ENCODE data around the gene XRN1.
"Not testable (repeated sequence)": the region's sequence is repeated elsewhere in the genome, so short reads cannot be mapped to it uniquely, and the experiment has no call there.

The XRN1 gene

DNA sequence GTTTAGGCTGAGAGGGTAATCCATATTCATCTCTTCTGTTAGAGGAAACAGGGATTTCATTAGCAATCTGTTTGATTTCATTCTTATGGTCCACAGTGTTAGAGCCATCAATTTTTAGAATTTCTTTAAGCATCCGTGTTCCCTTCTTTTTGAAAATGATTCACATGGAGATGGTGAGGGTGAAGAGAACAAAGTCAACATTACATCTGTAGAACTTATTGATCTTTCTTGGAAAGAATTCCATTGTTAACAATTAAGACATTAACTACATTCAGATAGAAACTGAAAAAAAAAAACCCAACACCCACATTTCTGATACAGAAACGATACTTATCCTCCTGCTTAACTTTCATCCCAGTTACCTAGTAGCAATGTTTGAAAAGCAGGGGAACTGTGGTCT is 115.4 kb downstream of the XRN1 start:
- DNase-seq (ENCODE audit: insufficient read length, low spot score) (no peak), FAIRE-seq (no peak)
- TF ChIP-seq POLR2A (IDR thresholded peaks at IDR 0.05; ENCODE audit: low read depth, low read length), result no peak

DNA sequence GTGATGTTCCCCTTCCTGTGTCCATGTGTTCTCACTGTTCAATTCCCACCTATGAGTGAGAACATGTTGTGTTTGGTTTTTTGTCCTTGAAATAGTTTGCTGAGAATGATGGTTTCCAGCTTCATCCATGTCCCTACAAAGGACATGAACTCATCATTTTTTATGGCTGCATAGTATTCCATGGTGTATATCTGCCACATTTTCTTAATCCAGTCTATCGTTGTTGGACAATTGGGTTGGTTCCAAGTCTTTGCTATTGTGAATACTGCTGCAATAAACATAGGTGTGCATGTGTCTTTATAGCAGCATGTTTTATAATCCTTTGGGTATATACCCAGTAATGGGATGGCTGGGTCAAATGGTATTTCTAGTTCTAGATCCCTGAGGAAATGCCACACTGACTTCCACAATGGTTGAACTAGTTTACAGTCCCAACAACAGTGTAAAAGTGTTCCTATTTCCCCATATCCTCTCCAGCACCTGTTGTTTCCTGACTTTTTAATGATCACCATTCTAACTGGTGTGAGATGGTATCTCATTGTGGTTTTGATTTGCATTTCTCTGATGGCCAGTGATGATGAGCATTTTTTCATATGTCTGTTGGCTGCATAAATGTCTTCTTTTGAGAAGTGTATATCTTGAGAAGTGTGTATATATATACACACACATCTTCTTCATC is 123.4 kb downstream of the XRN1 start:
- not testable (repeated sequence) for DNase-seq (ENCODE audit: insufficient read length, low spot score); FAIRE-seq

DNA sequence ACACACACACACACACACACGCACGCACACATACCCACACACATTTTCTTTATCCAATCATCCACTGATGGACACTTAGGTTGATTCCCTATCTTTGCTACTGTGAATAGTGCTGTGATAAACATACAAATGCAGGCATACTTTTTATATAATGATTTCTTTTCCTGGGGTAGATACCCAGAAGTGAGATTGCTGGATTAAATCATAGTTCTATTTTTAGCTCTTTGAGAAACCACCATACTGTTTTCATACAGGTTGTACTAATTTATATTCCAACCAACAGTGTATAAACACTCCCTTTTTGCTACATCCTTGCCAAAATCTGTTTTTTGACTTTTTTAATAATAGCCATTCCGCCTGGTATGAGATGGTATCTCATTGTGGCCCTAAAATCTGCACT is 127.9 kb downstream of the XRN1 start:
- FAIRE-seq, result no peak
- no peak for TF ChIP-seq POLR2A (IDR thresholded peaks at IDR 0.05; ENCODE audit: low read depth, low read length)
- DNase-seq (ENCODE audit: insufficient read length, low spot score), result no peak

DNA sequence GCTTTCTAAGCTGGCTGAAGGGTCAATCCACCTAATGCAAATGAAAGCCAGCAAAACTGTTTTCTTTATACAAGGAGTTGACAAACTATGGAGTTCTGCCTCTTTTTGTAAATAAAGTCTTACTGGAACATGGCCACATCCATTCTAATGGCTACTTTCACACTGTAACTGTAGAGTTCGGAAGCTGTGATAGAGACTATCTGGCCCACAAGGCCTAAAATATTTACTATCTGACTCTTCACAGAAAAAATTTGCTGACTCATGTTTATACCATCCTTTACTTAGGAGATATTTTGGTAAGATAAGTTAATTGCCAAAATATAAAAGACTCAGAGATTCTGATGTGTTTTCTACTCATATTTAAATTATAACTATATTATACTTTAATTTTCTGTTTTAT is 128.7 kb downstream of the XRN1 start:
- no peak for TF ChIP-seq POLR2A (IDR thresholded peaks at IDR 0.05; ENCODE audit: low read depth, low read length)
- DNase-seq (ENCODE audit: insufficient read length, low spot score), result no peak
- peak; percentile 53 for FAIRE-seq

DNA sequence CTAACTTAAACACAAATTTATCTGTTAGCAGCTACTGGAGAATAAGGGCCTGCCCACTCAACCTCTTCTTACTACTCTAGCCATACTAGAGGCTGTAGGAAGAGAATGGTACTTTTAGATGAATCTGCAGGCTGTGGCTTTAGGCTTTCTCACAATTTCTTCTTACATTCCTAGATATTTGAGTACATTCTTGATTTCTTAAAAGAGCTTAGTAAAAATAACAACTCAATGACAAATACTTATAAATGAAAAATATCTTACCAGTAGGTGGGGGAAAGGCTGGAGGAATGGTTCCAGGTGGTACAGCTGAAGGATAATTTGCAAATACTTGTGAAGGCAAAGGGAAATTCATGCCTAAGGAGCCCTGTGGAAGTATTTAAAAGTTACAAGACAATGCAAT is 129.5 kb downstream of the XRN1 start:
- no peak for TF ChIP-seq POLR2A (IDR thresholded peaks at IDR 0.05; ENCODE audit: low read depth, low read length)
- DNase-seq (ENCODE audit: insufficient read length, low spot score), result no peak
- FAIRE-seq, result no peak

DNA sequence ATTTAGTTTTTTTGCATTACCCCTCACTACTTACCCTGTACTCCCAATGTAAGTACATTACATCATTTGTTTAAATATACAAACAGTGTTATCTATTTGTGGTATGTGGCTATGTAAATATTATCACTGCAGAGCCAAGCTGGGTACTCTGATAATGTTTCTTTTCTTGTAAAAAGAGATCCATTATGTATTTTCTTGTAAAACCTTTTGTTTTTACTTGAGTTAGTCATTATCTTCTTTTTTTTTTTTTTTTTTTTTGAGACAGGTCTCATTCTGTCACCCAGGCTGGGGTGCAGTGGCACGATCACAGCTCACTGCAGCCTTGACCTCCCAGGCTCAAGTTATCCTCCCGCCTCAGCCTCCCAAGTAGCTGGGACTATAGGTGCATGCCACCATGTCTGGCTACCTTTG is 131.9 kb downstream of the XRN1 start:
- FAIRE-seq; DNase-seq (ENCODE audit: insufficient read length, low spot score): not testable (repeated sequence)

DNA sequence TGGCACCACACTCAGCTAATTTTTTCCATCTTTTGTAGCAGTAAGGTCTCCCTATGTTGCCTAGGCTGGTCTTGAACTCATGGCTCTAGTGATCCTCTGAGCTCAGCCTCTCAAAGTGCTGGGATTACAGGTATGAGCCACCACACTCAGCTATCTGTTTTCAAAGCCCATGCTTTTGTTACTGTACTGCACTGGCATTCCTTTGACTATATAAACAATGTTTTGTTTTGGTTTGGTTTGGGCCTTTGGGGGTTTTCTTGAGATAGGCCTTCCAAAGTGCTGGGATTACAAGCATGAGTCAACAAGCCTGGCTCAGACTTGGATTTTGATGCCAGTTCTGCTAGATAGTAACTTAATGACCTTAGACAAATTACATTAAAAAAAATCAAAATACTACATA is 132.8 kb downstream of the XRN1 start:
- DNase-seq (ENCODE audit: insufficient read length, low spot score) (peak; percentile 25), FAIRE-seq (peak; percentile 93)
- TF ChIP-seq POLR2A (IDR thresholded peaks at IDR 0.05; ENCODE audit: low read depth, low read length), result no peak

DNA sequence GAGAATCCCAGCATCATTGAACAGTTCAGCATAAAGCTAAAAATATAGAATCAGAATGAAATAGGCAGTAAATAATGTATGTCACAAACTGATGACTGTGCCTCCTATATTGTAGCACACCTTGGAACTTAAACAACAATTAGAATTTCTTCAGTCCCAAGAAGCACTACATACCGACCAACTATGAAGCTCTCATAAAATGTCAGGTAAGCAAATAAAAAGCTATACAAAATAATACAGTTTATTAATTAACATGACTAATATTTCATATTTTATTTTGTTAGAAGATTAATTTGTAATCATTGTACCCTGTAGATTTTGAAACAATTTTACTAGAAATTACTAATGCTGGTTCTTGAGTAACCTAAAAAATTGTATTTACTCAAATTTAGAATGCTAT is 137.4 kb downstream of the XRN1 start:
- FAIRE-seq (no peak), DNase-seq (ENCODE audit: insufficient read length, low spot score) (no peak)
- no peak for TF ChIP-seq POLR2A (IDR thresholded peaks at IDR 0.05; ENCODE audit: low read depth, low read length)

DNA sequence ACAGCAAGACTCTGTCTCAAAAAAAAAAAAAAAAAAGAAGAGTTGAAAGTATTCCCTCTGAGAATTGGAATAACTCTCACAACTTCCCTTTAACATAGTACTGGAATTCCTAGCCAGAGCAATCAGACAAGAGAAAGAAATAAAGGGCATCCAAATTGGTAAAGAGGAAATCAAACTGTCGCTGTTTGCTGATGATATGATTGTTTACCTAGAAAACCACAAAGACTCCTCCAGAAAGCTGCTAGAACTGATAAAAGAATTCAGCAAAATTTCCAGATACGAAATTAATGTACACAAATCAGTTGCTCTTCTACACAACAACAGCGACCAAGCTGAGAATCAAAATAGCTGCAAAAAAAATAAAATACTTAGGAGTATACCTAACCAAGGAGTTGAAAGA is 145.0 kb downstream of the XRN1 start:
- DNase-seq (ENCODE audit: insufficient read length, low spot score); FAIRE-seq: not testable (repeated sequence)

DNA sequence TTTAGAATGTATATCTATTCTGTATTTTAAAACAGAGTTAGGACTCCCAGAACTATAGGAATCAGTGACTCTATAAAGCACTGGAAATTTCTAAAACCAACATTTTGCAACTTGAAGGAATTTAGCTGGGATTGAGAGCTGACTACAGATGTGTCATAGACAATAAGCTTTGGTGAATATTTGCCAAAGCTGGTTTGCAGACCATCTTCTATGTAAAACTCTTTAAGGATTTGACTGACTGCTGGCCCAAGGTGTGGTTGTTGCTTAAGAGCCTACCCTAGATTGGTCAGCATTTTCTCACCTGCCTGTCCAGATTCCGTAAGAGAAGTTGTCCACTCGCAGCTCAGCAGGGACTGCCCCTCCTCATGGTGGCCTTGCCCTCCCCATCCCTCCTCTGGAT is 149.2 kb downstream of the XRN1 start:
- DNase-seq (ENCODE audit: insufficient read length, low spot score) (no peak), FAIRE-seq (no peak)
- TF ChIP-seq POLR2A (IDR thresholded peaks at IDR 0.05; ENCODE audit: low read depth, low read length), result no peak

DNA sequence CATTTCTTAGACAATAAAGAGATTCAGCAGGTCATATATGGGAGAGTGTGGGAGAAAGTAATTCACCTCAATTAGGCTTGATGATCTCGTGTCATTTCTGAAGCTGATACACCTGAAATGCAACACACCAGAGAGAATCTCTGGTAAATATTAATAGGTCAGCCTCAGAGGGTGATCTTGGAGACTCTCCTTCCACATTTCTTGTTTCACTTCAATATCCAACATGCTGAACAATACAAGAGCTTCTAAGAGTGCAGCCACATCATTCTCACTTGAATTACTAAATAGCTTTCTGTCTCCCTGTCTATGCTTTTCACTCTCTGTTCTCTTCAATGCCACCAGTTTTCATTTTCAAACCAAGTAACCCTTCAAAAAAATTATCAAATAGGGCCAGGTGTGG is 151.3 kb downstream of the XRN1 start:
- no peak for TF ChIP-seq POLR2A (IDR thresholded peaks at IDR 0.05; ENCODE audit: low read depth, low read length)
- DNase-seq (ENCODE audit: insufficient read length, low spot score) (no peak), FAIRE-seq (no peak)

DNA sequence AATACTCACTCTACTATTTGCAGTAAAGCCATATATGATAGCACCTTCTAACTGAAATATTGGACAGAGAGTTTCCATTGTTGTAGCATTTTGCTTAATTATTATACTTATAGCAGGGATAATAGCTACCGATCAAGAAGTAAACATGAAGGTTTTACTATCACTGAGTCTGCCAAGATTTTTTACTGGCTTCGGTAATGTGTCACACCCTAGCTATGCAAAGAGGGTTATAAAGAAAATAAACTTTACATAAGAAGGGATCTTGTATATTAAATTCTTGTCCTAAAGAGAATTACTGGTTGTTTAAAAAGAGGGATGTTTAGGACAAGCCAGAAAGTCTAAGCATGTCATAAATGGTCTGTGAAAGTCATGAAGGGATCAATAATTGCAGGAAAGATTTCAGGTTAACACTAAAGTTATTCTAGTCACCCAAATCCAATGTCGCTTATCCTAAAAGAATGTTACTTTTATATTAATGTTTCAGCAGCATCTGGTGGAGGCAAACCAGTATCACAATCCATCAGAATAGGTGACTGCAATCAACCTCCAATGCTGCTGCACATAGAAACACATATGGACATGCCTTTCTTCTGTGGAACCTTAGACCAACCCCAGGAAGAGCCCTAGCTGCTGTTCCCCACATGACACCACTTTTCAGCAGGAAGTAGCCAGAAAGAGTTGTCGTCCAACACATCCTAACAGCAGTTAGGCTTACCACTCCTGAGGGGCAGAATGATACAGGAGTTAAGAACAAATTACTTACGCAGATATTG is 159.8 kb downstream of the XRN1 start:
- no peak for TF ChIP-seq POLR2A (IDR thresholded peaks at IDR 0.05; ENCODE audit: low read depth, low read length)
- FAIRE-seq (no peak), DNase-seq (ENCODE audit: insufficient read length, low spot score) (no peak)

DNA sequence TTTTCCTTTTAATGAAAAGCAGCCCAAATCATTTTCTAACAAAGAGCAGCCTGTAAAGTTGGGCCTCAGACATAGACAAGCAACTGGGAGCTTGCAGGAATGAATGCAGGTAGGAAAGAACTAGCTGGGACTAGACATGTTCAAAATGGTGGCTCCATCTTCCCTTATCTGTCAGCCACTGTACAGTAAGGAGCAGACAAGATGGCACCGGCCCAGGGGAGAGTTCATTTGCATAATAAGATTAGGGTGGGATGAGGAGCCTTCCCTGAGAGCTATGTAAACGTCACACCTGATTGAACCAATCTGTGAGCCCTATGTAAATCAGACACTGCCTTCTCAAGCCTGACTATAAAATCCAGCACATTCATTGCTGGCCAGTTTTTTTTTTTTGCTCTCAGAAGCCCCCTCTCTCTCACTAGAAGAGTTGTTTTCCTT is 162.7 kb downstream of the XRN1 start:
- no peak for FAIRE-seq
- DNase-seq (ENCODE audit: insufficient read length, low spot score), result no peak
- no peak for TF ChIP-seq POLR2A (IDR thresholded peaks at IDR 0.05; ENCODE audit: low read depth, low read length)

DNA sequence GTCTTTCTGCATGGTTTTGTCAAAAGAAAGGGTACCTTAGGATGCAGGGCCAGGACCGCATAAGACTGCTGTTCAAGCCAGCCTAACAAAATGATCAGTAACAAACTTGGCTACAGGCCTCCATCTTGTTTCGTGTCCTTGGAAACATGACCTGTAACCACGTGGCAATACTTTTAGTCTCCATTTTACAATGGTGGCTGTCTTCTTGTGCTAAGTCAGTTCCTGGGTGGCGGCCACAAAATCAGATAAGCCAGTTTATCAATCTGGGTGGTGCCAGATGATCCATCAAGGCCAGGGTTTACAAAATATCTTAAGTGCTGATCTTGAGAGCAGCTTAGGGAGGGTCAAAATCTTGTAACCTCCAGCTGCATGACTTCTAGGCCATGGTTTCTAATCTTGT is 165.3 kb downstream of the XRN1 start:
- DNase-seq (ENCODE audit: insufficient read length, low spot score), result no peak
- FAIRE-seq, result no peak
- no peak for TF ChIP-seq POLR2A (IDR thresholded peaks at IDR 0.05; ENCODE audit: low read depth, low read length)

DNA sequence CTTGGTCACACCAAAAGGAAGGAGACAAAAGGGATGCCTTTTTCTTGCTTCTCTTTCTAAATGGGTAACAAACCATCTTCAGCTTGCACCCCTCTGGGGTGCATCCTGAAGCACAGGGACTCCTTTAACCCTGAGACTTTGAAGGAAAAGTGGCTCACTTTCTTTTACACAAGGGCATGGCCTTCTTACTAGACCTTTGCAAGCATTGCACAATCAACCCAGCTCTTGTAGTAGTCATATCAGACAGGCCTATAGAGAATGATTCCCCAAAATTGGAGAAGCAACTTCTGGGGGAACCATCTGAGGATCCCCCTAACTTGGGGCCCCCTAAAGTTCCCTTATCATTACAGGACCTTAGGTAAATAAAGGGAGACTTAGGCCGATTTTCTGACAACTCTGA is 166.4 kb downstream of the XRN1 start:
- FAIRE-seq (no peak), DNase-seq (ENCODE audit: insufficient read length, low spot score) (no peak)
- TF ChIP-seq POLR2A (IDR thresholded peaks at IDR 0.05; ENCODE audit: low read depth, low read length), result no peak

Data from H54 (cell line).